Neural progenitor cell (in vitro differentiated cells): ENCODE measurements around the gene MGST3. TPM values are rescaled to one million over a fixed set of nuclear protein-coding genes. Genes with fewer than 3 reads are reported as not detected.

ENCODE experiments used
- DNase-seq: peaks from one replicate; pipeline ENCODE4 v3.0.0-alpha.2; 2016; ENCODE audit warnings: low spot score
- H2AFZ ChIP-seq: fragments of 200-600 bp; sonication (generic); replicated peaks from 2 replicates; pipeline ENCODE4 v1.6.1; 2016; ENCODE audit warnings: antibody characterized with exemption
- H3F3A ChIP-seq: fragments of 200-600 bp; sonication (generic); 2 replicates; pipeline ENCODE4 v1.6.1; 2016; ENCODE audit warnings: antibody characterized with exemption, low read depth
- H3K27ac ChIP-seq: fragments of 200-600 bp; sonication (generic); 2 replicates; pipeline ENCODE4 v1.5.1; 2016; ENCODE audit warnings: mild to moderate bottlenecking
- H3K27me3 ChIP-seq: fragments of 200-600 bp; sonication (generic); 2 replicates; pipeline ENCODE4 v1.6.1; 2016; ENCODE audit warnings: mild to moderate bottlenecking, moderate library complexity
- H3K36me3 ChIP-seq: fragments of 200-600 bp; sonication (generic); 2 replicates; pipeline ENCODE4 v1.5.1; 2016
- H3K4me1 ChIP-seq: fragments of 200-600 bp; sonication (generic); 2 replicates; pipeline ENCODE4 v1.6.1; 2016; ENCODE audit warnings: mixed run types
- H3K4me2 ChIP-seq: fragments of 200-600 bp; sonication (generic); 2 replicates; pipeline ENCODE4 v1.6.1; 2016
- H3K4me3 ChIP-seq: fragments of 200-600 bp; sonication (generic); 2 replicates; pipeline ENCODE4 v1.5.1; 2016
- H3K79me2 ChIP-seq: fragments of 200-600 bp; sonication (generic); 2 replicates; pipeline ENCODE4 v1.6.1; 2016; ENCODE audit warnings: low read depth
- H3K9ac ChIP-seq: fragments of 200-600 bp; sonication (generic); 2 replicates; pipeline ENCODE4 v1.6.1; 2016
- H3K9me3 ChIP-seq: fragments of 200-600 bp; sonication (generic); 2 replicates; pipeline ENCODE4 v1.5.1; 2016; ENCODE audit warnings: low read depth
- H4K20me1 ChIP-seq: fragments of 200-600 bp; sonication (generic); 2 replicates; pipeline ENCODE4 v1.6.1; 2016; ENCODE audit warnings: low read depth
- H3K27ac Mint-ChIP-seq: 3 replicates; pipeline ENCODE4 v1.8.0; 2021; ENCODE audit warnings: mixed read lengths
- H3K27me3 Mint-ChIP-seq: 2 replicates; pipeline ENCODE4 v1.8.0; 2022; ENCODE audit warnings: low read depth, mild to moderate bottlenecking, inconsistent platforms, moderate library complexity, mixed read lengths; ENCODE audit not compliant: insufficient read depth
- H3K36me3 Mint-ChIP-seq: 3 replicates; pipeline ENCODE4 v1.8.0; 2021; ENCODE audit warnings: mixed read lengths
- H3K4me1 Mint-ChIP-seq: 3 replicates; pipeline ENCODE4 v1.8.0; 2021; ENCODE audit warnings: mixed read lengths
- H3K4me3 Mint-ChIP-seq: 3 replicates; pipeline ENCODE4 v1.8.0; 2021; ENCODE audit warnings: mild to moderate bottlenecking, moderate library complexity, mixed read lengths
- H3K9me3 Mint-ChIP-seq: 3 replicates; pipeline ENCODE4 v1.8.0; 2020; ENCODE audit warnings: mixed read lengths
- CTCF ChIP-seq: fragments of 200-600 bp; sonication (generic); IDR thresholded peaks from 2 replicates; pipeline ENCODE4 v1.5.1; 2017; ENCODE audit warnings: antibody characterized with exemption, mild to moderate bottlenecking
- EZH2 ChIP-seq: fragments of 200-600 bp; sonication (generic); IDR thresholded peaks from 2 replicates; pipeline ENCODE4 v1.6.1; 2017; ENCODE audit warnings: antibody characterized with exemption, mild to moderate bottlenecking, moderate library complexity
- EZH2phosphoT487 ChIP-seq: fragments of 200-600 bp; sonication (generic); IDR thresholded peaks from 2 replicates; pipeline ENCODE4 v1.6.1; 2017; ENCODE audit warnings: antibody characterized with exemption
- total RNA-seq: library from RNA; depleted of rRNA; stranded (reverse); fragments of >200 nt; gene quantifications from 2 replicates; pipeline ENCODE4 v1.2.3, GENCODE V29; 2015; ENCODE audit warnings: low replicate concordance

Gene MGST3
- total RNA-seq, 1 donor from 2014 or later = 69.7 TPM

GRCh38 chr1:165666152-165666825 lies 35.3 kb downstream of the MGST3 start:
- Histone ChIP-seq H3K4me3 (no peak overlapping the region), H3K27me3 (no peaks in the 10 kb centered on the region), H3K36me3 (no peaks in the 10 kb centered on the region), H2AFZ (no peak overlapping the region), H3K9ac (no peak overlapping the region), H3K79me2 (no peaks in the 10 kb centered on the region), H3K4me2 (no peak overlapping the region), H3K9me3 (no peaks in the 10 kb centered on the region), H3F3A (no peaks in the 10 kb centered on the region), H4K20me1 (no peaks in the 10 kb centered on the region), H3K27ac (no peak overlapping the region), H3K4me1 (no peaks in the 10 kb centered on the region)
- DNase-seq = no peak
- Mint-ChIP-seq H3K9me3 (no peaks in the 10 kb centered on the region), H3K27me3 (no peaks in the 10 kb centered on the region), H3K36me3 (peaks cover 54% of the 10 kb centered on the region), H3K4me1 (no peaks in the 10 kb centered on the region), H3K4me3 (no peak overlapping the region), H3K27ac (no peak overlapping the region)
- TF ChIP-seq EZH2phosphoT487 (no peak), CTCF (no peak), EZH2 (no peak)

GRCh38 chr1:165668184-165668583 lies 37.1 kb downstream of the MGST3 start:
- Histone ChIP-seq H3K4me3 (no peak overlapping the region), H2AFZ (no peak overlapping the region), H3K4me1 (no peaks in the 10 kb centered on the region), H3K4me2 (no peak overlapping the region), H3K36me3 (peaks cover 8% of the 10 kb centered on the region), H3K27ac (no peak overlapping the region), H3K79me2 (no peaks in the 10 kb centered on the region), H3F3A (no peaks in the 10 kb centered on the region), H4K20me1 (no peaks in the 10 kb centered on the region), H3K9ac (no peak overlapping the region), H3K9me3 (no peaks in the 10 kb centered on the region), H3K27me3 (no peaks in the 10 kb centered on the region)
- TF ChIP-seq EZH2phosphoT487 (no peak), EZH2 (no peak), CTCF (no peak)
- no peaks in the 10 kb centered on the region for H3K9me3 Mint-ChIP-seq
- H3K27me3 Mint-ChIP-seq = peaks cover 2% of the 10 kb centered on the region
- no peak overlapping the region for H3K27ac Mint-ChIP-seq
- H3K4me3 Mint-ChIP-seq = no peak overlapping the region
- peaks cover 50% of the 10 kb centered on the region for H3K36me3 Mint-ChIP-seq
- H3K4me1 Mint-ChIP-seq = no peaks in the 10 kb centered on the region
- no peak for DNase-seq

GRCh38 chr1:165671526-165671925 lies 40.5 kb downstream of the MGST3 start:
- no peak overlapping the region for H3K9ac ChIP-seq
- H3K4me2 ChIP-seq = no peak overlapping the region
- no peaks in the 10 kb centered on the region for H3K4me1 Mint-ChIP-seq
- no peaks in the 10 kb centered on the region for H3F3A ChIP-seq
- no peak overlapping the region for H3K27ac ChIP-seq
- no peaks in the 10 kb centered on the region for H3K9me3 ChIP-seq
- H3K9me3 Mint-ChIP-seq = no peaks in the 10 kb centered on the region
- peaks cover 49% of the 10 kb centered on the region for H3K36me3 Mint-ChIP-seq
- H3K4me3 ChIP-seq = no peak overlapping the region
- peaks cover 2% of the 10 kb centered on the region for H3K27me3 Mint-ChIP-seq
- peaks cover 8% of the 10 kb centered on the region for H3K36me3 ChIP-seq
- no peaks in the 10 kb centered on the region for H3K27me3 ChIP-seq
- H3K4me3 Mint-ChIP-seq = no peak overlapping the region
- no peaks in the 10 kb centered on the region for H3K79me2 ChIP-seq
- H2AFZ ChIP-seq = no peak overlapping the region
- no peak overlapping the region for H3K27ac Mint-ChIP-seq
- no peaks in the 10 kb centered on the region for H4K20me1 ChIP-seq
- no peak for DNase-seq
- no peaks in the 10 kb centered on the region for H3K4me1 ChIP-seq
- TF ChIP-seq EZH2phosphoT487 = no peak
- no peak for TF ChIP-seq CTCF
- TF ChIP-seq EZH2 = no peak
